GM18951 (cell line): ENCODE measurements around the gene BCL2.
A peak's percentile ranks its signal among the peaks of the same experiment; 100 is the strongest.
"Not testable (repeated sequence)": the region's sequence is repeated elsewhere in the genome, so short reads cannot be mapped to it uniquely, and the experiment has no call there.

Source experiments
- POLR2A ChIP-seq: IDR thresholded peaks from 4 replicates; pipeline ENCODE4 v1.6.1; 2011; ENCODE audit warnings: mild to moderate bottlenecking; ENCODE audit not compliant: insufficient read length, insufficient read depth; ENCODE audit errors: extremely low read depth
- in situ Hi-C: fragments of 300-500 bp; cut with MboI; formaldehyde crosslinking; loops from one replicate; pipeline ENCODE4 v1.12.0; 2022; ENCODE audit warnings: low sequenced_read_pairs, mixed read lengths, inconsistent platforms; ENCODE audit not compliant: unreplicated experiment

BCL2 gene

DNA sequence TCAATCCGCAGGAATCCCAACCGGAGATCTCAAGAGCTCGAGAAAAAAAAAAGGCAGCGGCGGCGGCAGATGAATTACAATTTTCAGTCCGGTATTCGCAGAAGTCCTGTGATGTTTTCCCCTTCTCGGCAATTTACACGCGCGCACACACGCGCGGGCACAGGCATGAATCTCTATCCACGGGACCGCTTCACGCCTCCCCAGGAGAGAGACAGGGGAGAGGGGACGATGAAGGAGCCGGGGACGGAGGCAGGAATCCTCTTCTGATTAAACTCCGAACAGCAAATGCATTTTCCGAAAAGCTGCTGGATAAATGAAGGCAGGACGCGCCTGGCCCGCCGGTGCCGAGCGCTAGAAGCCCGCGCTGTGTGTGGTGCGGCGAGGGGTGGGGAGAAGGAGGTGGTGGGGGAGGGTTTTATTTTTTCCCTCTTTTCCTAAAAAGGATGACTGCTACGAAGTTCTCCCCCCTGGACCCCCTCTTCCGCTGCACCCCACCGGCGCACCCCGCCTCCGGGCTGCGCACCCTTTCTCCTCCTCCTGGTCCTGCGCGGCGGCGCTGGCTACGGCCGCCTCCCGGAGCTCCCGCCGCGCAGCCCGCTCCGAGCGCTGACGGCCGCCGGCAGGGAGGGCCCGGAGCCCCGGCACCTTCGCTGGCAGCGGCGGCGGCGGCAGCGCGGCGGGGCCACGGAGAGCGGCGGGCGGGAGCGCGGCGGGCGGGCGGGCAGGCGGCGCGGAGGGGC, at the start of gene BCL2:
BCL2 (minus strand) TSS at position 387 of the 740 bp plus-strand sequence.
- TF ChIP-seq POLR2A: peak; percentile 49
- in situ Hi-C loops: loop anchor here (5.0 kb wide), 2 partner anchors 177 to 302 kb away; no protein-coding TSS in a partner anchor

GRCh38 chr18:63368611-63369010, 49.0 kb upstream of the BCL2 start:
- in situ Hi-C loops: no loop called here
- TF ChIP-seq POLR2A: no peak

GRCh38 chr18:63367053-63367953, 47.7 kb upstream of the BCL2 start, which contains the start of gene KDSR:
TSS of gene KDSR (minus strand) at chr18:63367206. CDS start at chr18:63367118, 88 bp downstream.
- in situ Hi-C loops: no loop called here
- peak; percentile 91 for TF ChIP-seq POLR2A

GRCh38 chr18:63366213-63367052, 46.9 kb upstream of the BCL2 start:
- no peak for TF ChIP-seq POLR2A
- in situ Hi-C loops: no loop called here

GRCh38 chr18:63365876-63366212, 46.3 kb upstream of the BCL2 start:
- no peak for TF ChIP-seq POLR2A
- in situ Hi-C loops: no loop called here

GRCh38 chr18:63363951-63364350, 44.4 kb upstream of the BCL2 start:
- TF ChIP-seq POLR2A: no peak
- in situ Hi-C loops: no loop called here

- in situ Hi-C loops: not testable (repeated sequence)
Measured at GRCh38 chr18:63363420-63363819, 43.9 kb upstream of the BCL2 start.

DNA sequence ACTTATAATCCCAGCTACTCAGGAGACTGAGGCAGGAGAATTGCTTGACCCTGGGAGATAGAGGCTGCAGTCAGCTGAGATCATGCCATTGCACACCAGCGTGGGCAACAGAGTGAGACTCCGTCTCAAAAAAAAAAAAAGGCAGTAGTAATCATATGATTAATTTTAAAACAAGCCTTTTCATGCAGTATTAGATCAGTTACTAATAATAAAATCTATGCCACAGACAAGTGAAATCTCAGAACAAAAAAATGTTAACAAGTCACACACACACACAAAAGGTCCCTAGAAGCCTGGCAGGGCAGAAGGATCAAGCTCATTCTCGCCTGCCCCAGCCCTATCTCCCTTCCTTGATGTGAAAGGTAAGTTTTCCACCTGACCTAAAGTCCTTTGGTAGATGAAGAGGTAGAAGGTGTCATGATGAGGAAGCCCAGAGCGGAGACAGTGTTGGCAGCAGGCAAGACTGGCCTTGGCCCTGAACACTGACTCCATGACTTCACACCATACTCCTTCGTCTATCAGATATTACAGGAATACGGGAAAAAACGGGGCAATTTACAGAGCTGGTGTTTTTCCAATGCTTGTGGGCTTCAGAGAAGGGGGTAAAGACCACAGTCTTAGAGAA, 36.8 kb upstream of the BCL2 start:
- TF ChIP-seq POLR2A: no peak
- in situ Hi-C loops: no loop called here

GRCh38 chr18:63350230-63350629, 30.7 kb upstream of the BCL2 start:
- in situ Hi-C loops: no loop called here
- TF ChIP-seq POLR2A: no peak

- TF ChIP-seq POLR2A: no peak
- in situ Hi-C loops: loop anchor here (25.0 kb wide), 1 partner anchor 636 kb away; the partner anchor contains the start of gene PHLPP1
Measured at GRCh38 chr18:63348508-63349136, 29.1 kb upstream of the BCL2 start.

- no peak for TF ChIP-seq POLR2A
- in situ Hi-C loops: loop anchor here (25.0 kb wide), 1 partner anchor 634 kb away; the partner anchor contains the start of gene PHLPP1
Measured at GRCh38 chr18:63346480-63347183, 27.1 kb upstream of the BCL2 start.

DNA sequence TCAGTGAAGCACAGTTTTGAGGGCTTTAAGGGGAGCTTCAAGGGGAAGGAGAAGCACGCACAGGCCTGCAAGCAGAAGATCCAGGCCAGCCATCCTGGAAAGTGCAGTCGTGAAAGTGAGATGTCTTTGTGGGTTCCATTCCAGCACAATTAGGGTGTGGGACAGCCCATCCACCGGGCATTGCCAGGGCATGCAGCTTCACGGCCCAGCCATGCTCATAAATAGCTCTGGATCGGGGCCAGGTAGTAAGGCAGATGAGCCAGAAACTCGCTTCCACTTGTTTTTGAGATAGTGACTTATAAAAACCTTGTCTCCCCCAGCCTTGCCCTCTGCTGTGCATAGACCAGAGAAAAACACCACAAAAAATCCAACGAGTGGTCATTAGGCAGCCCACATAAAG, 26.5 kb upstream of the BCL2 start:
- TF ChIP-seq POLR2A: no peak
- in situ Hi-C loops: loop anchor here (25.0 kb wide), 1 partner anchor 634 kb away; the partner anchor contains the start of gene PHLPP1

GRCh38 chr18:63344918-63345317, 25.3 kb upstream of the BCL2 start:
- in situ Hi-C loops: loop anchor here (25.0 kb wide), 1 partner anchor 633 kb away; the partner anchor contains the start of gene PHLPP1
- TF ChIP-seq POLR2A: no peak
